ENCODE measurements around the gene TMEM130.

DNA sequence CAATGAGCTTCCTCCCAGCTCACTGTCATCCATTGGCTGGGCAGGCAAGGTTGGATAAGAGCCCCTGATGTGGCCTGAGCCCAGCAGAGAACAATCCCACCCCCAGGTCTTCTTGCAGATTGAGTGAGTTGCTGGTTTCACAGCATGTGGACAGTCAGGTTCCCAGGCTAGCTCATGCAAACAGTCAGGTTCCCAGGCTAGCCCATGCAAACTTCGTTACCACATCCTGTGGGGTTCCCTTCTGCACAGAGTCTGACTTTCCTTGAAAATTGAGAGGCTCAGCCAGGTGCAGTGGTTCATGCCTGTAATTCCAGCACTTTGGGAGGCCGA, 67.1 kb downstream of the TMEM130 start:
- TF ChIP-seq CTCF (conservative IDR thresholded peaks at IDR 0.05): no peak
- TF ChIP-seq EZH2 (IDR thresholded peaks at IDR 0.05; ENCODE audit: low read depth): no peak
